Suprapubic skin (tissue), 3 donors: ENCODE data around the gene SETDB2.

Source experiments
- EP300 ChIP-seq: sonication (generic); formaldehyde crosslinking; IDR thresholded peaks from one replicate; pipeline ENCODE4 v1.6.1; 2017; ENCODE audit warnings: antibody characterized with exemption
- POLR2A ChIP-seq, 2 donors: fragments of 450-650 bp; IDR thresholded peaks; one replicate each; pipeline ENCODE4 v1.6.1; 2017; ENCODE audit warnings: antibody characterized with exemption in 2 of 2, mild to moderate bottlenecking in 2 of 2, moderate library complexity in 2 of 2
- TF ChIP-seq, protein P1 (sequence below), 2 donors: fragments of 200-600 bp in 1 of 2; fragments of 450-650 bp in 1 of 2; sonication (generic) in 1 of 2; IDR thresholded peaks; one replicate each; pipeline ENCODE4 v1.5.1; 2016 to 2019; ENCODE audit warnings: antibody characterized with exemption in 2 of 2, mild to moderate bottlenecking in 1 of 2, moderate library complexity in 1 of 2

GRCh38 chr13:49435992-49436391 lies 8.1 kb upstream of the SETDB2 start:
- TF ChIP-seq EP300 (no peak), POLR2A (IDR thresholded peaks at IDR 0.05) (no peak)
- TF ChIP-seq, protein P1, sequence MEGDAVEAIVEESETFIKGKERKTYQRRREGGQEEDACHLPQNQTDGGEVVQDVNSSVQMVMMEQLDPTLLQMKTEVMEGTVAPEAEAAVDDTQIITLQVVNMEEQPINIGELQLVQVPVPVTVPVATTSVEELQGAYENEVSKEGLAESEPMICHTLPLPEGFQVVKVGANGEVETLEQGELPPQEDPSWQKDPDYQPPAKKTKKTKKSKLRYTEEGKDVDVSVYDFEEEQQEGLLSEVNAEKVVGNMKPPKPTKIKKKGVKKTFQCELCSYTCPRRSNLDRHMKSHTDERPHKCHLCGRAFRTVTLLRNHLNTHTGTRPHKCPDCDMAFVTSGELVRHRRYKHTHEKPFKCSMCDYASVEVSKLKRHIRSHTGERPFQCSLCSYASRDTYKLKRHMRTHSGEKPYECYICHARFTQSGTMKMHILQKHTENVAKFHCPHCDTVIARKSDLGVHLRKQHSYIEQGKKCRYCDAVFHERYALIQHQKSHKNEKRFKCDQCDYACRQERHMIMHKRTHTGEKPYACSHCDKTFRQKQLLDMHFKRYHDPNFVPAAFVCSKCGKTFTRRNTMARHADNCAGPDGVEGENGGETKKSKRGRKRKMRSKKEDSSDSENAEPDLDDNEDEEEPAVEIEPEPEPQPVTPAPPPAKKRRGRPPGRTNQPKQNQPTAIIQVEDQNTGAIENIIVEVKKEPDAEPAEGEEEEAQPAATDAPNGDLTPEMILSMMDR (IDR thresholded peaks at IDR 0.05): no peak
